Stimulated activated CD8-positive, alpha-beta memory T cell treated with anti-CD3 and anti-CD28 coated beads, Interleukin-2, amount 100 ng/mL, for 48 hours (primary cell): Measurements from ENCODE around the gene EEF2KMT.
A peak's percentile ranks its signal among the peaks of the same experiment; 100 is the strongest.
"Not testable (repeated sequence)": the region's sequence is repeated elsewhere in the genome, so short reads cannot be mapped to it uniquely, and the experiment has no call there.

Experiments
- DNase-seq, 2 donors: peaks; one replicate each; pipeline ENCODE4 v3.0.0-alpha.2; 2020; ENCODE audit warnings: low read depth in 2 of 2

The EEF2KMT gene

GRCh38 chr16:5095145-5095830, 2.3 kb downstream of the EEF2KMT start:
- DNase-seq, result not testable (repeated sequence)

GRCh38 chr16:5093746-5094145, 3.8 kb downstream of the EEF2KMT start:
- not testable (repeated sequence) for DNase-seq

- DNase-seq, result not testable (repeated sequence)
Observed at GRCh38 chr16:5093081-5093480, 4.5 kb downstream of the EEF2KMT start.

- not testable (repeated sequence) for DNase-seq
Observed at GRCh38 chr16:5090592-5090991, 7.0 kb downstream of the EEF2KMT start.

GRCh38 chr16:5089911-5090555, 7.6 kb downstream of the EEF2KMT start:
- DNase-seq, result not testable (repeated sequence)

- DNase-seq, result not testable (repeated sequence)
Observed at GRCh38 chr16:5088936-5089335, 8.7 kb downstream of the EEF2KMT start.

GRCh38 chr16:5088086-5088790, 9.4 kb downstream of the EEF2KMT start:
- not testable (repeated sequence) for DNase-seq

- not testable (repeated sequence) for DNase-seq
Observed at GRCh38 chr16:5085716-5086115, 11.9 kb downstream of the EEF2KMT start.

- peak; percentile 30 to 44 for DNase-seq
Observed at GRCh38 chr16:5084802-5085201, 12.8 kb downstream of the EEF2KMT start.

GRCh38 chr16:5084099-5084731, 13.4 kb downstream of the EEF2KMT start:
- DNase-seq, result not testable (repeated sequence)

GRCh38 chr16:5083646-5084045, 13.9 kb downstream of the EEF2KMT start:
- DNase-seq, result not testable (repeated sequence)

GRCh38 chr16:5080996-5081395, 16.6 kb downstream of the EEF2KMT start:
- not testable (repeated sequence) for DNase-seq

GRCh38 chr16:5080461-5080860, 17.1 kb downstream of the EEF2KMT start:
- not testable (repeated sequence) for DNase-seq

- no peak for DNase-seq
Observed at GRCh38 chr16:5078626-5079025, 19.0 kb downstream of the EEF2KMT start.

- no peak for DNase-seq
Observed at GRCh38 chr16:5077304-5077703, 20.3 kb downstream of the EEF2KMT start.

GRCh38 chr16:5075637-5076036, 22.0 kb downstream of the EEF2KMT start:
- no peak for DNase-seq

- not testable (repeated sequence) for DNase-seq
Observed at GRCh38 chr16:5073771-5074170, 23.8 kb downstream of the EEF2KMT start.

- DNase-seq, result no peak
Observed at GRCh38 chr16:5073279-5073629, 24.3 kb downstream of the EEF2KMT start.

- DNase-seq, result no peak
Observed at GRCh38 chr16:5072334-5073278, 25.0 kb downstream of the EEF2KMT start.

GRCh38 chr16:5071681-5072333, 25.8 kb downstream of the EEF2KMT start, which contains the start of gene ALG1:
Gene ALG1, plus strand, starts transcription at chr16:5071843. Its CDS starts 7 bp downstream, at chr16:5071850.
- DNase-seq, result peak; percentile 82 to 85

- no peak for DNase-seq
Observed at GRCh38 chr16:5071341-5071680, 26.3 kb downstream of the EEF2KMT start.
